Duodenal mucosa (tissue), 2 donors: ENCODE measurements around the gene PPM1G.

Experiments used
- H3K27ac ChIP-seq: one replicate; pipeline ENCODE4 v1.7.0; 2013; ENCODE audit warnings: low read depth, low read length
- H3K27me3 ChIP-seq, 2 donors: one replicate each; pipeline ENCODE4 v1.7.0; 2013; ENCODE audit warnings: low read length in 2 of 2, control low read depth in 1 of 2; ENCODE audit not compliant: insufficient read depth in 2 of 2, control insufficient read depth in 1 of 2
- H3K36me3 ChIP-seq, 2 donors: one replicate each; pipeline ENCODE4 v1.7.0; 2013; ENCODE audit warnings: low read length in 2 of 2, control low read depth in 1 of 2; ENCODE audit not compliant: insufficient read depth in 2 of 2, control insufficient read depth in 1 of 2
- H3K4me1 ChIP-seq, 2 donors: one replicate each; pipeline ENCODE4 v1.7.0; 2013; ENCODE audit warnings: low read length in 2 of 2, control low read depth in 1 of 2; ENCODE audit not compliant: insufficient read depth in 2 of 2, control insufficient read depth in 1 of 2
- H3K4me3 ChIP-seq, 2 donors: one replicate each; pipeline ENCODE4 v1.7.0; 2013; ENCODE audit warnings: low read length in 2 of 2, low read depth in 1 of 2
- H3K9ac ChIP-seq, 2 donors: one replicate each; pipeline ENCODE4 v1.7.0; 2013; ENCODE audit warnings: low read length in 2 of 2, low read depth in 1 of 2
- H3K9me3 ChIP-seq, 2 donors: one replicate each; pipeline ENCODE4 v1.7.0; 2013; ENCODE audit warnings: low read length in 2 of 2, control low read depth in 1 of 2; ENCODE audit not compliant: control insufficient read depth in 1 of 2

Gene PPM1G, protein sequence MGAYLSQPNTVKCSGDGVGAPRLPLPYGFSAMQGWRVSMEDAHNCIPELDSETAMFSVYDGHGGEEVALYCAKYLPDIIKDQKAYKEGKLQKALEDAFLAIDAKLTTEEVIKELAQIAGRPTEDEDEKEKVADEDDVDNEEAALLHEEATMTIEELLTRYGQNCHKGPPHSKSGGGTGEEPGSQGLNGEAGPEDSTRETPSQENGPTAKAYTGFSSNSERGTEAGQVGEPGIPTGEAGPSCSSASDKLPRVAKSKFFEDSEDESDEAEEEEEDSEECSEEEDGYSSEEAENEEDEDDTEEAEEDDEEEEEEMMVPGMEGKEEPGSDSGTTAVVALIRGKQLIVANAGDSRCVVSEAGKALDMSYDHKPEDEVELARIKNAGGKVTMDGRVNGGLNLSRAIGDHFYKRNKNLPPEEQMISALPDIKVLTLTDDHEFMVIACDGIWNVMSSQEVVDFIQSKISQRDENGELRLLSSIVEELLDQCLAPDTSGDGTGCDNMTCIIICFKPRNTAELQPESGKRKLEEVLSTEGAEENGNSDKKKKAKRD

DNA sequence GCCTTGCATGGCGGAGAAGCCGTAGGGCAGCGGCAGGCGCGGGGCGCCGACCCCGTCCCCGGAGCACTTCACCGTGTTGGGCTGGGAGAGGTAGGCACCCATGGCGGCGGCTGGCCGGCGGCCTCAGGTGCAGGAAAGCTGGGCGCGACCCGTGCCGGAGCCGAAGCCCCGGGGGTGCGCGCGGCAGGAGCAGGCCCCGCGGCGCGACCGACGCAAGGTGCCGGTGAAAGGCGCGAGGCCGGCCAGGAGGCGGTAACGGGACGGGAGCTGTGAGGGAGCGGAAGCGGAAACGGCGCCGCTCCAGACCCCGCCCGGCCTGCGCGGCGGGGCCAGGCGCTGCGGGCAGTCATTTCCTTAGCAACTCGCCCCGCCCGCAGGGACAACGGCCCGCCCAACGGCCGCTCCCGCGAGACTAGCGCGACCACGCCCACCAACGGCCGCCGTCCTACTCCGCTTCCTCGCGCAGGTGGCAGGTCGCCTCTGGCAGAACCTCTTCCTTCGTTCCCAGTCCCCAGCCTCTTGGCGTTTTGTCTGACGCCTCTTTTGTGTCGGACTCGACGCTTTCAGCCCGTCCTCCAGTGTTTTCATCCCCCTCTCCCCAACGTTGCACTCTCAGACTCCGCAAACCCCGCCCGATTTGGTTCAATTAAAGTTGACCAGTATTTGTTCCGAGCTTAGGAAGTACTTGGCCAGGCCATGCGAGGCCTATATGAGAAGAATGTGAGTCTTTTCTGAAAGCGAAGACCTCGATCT is at the start of gene PPM1G:
PPM1G (minus strand) TSS at position 271 of the 753 bp plus-strand sequence; CDS start at position 102, 169 bp downstream.
- H3K27me3 ChIP-seq, result no peaks in the 10 kb centered on the region
- peaks cover 5 to 15% of the 10 kb centered on the region in 2 donors for H3K4me1 ChIP-seq
- peak within 1 kb of the TSS; percentile 91 to 92 for H3K4me3 ChIP-seq
- H3K36me3 ChIP-seq, result no peaks in the 10 kb centered on the region
- H3K27ac ChIP-seq, result peak within 1 kb of the TSS; percentile 56
- no peaks in the 10 kb centered on the region for H3K9me3 ChIP-seq
- peak within 1 kb of the TSS; percentile 79 to 88 for H3K9ac ChIP-seq

DNA sequence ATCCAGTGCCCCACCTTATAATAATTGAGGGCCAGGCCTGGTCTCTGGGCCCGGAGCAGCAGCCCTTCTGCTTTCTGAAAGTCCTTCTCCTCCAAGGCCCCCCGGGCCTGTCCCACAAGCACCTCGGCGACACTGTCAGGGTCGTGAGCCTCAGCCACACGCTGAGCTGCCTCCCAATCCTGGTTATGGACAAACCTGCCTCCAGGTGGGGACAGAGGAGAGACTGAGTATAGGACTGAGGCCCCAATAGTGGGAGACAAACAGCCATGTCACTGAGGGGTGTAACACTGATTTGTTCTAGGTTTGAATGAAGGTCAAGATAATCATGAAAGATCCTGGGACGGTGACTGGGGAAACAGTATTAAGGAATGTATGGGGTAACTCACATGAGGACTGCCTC is 44.6 kb upstream of the PPM1G start:
- H3K27me3 ChIP-seq, result no peaks in the 10 kb centered on the region
- H3K9me3 ChIP-seq, result no peaks in the 10 kb centered on the region
- peaks cover 9 to 49% of the 10 kb centered on the region in 2 donors for H3K36me3 ChIP-seq
- H3K27ac ChIP-seq, result no peak overlapping the region
- no peaks in the 10 kb centered on the region for H3K4me1 ChIP-seq
- H3K9ac ChIP-seq, result no peak overlapping the region
- H3K4me3 ChIP-seq, result no peak overlapping the region

DNA sequence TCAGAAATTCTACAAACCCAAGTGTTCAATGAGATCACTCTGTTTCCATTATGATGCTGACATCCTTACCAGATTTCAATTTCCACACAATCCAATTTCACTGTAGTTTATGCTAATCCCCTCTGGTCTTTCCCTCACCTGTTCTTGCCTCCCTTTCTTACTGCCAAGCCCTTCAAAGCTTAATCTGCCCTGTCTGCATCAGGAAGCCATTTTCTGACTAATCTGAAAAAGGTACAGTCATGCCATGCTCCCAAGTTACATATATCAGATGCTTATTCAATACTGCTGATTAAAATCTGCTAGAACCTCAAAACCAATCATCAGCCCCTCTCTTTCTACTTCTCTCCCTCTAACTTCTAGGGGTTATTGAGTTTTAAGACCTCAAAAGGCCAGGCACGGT is 41.7 kb upstream of the PPM1G start:
- no peak overlapping the region for H3K9ac ChIP-seq
- H3K36me3 ChIP-seq, result peaks cover 6 to 38% of the 10 kb centered on the region in 2 donors
- H3K27me3 ChIP-seq, result no peaks in the 10 kb centered on the region
- H3K9me3 ChIP-seq, result no peaks in the 10 kb centered on the region
- H3K27ac ChIP-seq, result no peak overlapping the region
- H3K4me3 ChIP-seq, result no peak overlapping the region
- no peaks in the 10 kb centered on the region for H3K4me1 ChIP-seq

DNA sequence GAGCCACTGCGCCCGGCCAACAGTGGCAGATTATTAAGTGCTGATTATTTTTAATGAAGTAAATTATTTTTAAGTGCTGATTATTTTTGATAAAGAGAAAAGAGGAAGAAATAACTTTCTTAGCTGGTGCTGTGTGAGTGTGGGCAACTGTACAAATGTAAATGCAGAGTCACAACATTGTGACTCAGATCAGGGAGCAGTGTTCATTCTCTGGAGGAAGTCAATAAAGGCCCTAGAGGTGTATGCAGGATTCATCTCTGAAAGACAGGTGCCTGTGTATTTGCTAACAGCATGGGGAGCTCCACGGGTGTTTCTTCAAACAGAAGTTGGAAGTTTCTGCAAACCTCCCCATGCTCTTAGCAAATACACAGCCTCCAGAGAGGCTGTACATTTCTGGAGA is 39.0 kb upstream of the PPM1G start:
- no peak overlapping the region for H3K4me3 ChIP-seq
- H3K4me1 ChIP-seq, result peaks cover 13 to 16% of the 10 kb centered on the region in 2 donors
- peaks cover 6 to 30% of the 10 kb centered on the region in 2 donors for H3K36me3 ChIP-seq
- no peaks in the 10 kb centered on the region for H3K27me3 ChIP-seq
- H3K9me3 ChIP-seq, result no peaks in the 10 kb centered on the region
- no peak overlapping the region for H3K9ac ChIP-seq
- H3K27ac ChIP-seq, result no peak overlapping the region

DNA sequence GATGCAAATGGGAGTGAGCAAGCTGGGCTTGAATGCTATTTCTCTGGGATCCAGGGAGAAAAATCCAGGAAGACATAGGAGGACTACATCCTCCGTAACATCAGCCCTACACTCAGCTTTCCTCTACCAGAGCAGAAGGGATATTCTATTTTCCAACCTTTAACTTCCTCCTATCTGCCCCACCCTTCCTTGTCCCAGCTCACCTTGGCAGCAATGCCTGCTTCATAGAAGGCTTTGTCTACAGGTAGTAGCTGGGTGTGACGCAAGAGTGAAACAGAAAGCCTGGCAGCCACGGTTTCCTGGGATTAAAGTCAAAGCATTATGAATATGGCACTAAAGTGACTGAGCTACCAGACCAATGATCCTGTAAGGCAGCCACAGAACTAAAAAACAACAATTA is 36.7 kb upstream of the PPM1G start:
- Histone ChIP-seq H3K4me3 (peak overlapping the region; percentile 65 to 72), H3K27ac (peak overlapping the region; percentile 94)

DNA sequence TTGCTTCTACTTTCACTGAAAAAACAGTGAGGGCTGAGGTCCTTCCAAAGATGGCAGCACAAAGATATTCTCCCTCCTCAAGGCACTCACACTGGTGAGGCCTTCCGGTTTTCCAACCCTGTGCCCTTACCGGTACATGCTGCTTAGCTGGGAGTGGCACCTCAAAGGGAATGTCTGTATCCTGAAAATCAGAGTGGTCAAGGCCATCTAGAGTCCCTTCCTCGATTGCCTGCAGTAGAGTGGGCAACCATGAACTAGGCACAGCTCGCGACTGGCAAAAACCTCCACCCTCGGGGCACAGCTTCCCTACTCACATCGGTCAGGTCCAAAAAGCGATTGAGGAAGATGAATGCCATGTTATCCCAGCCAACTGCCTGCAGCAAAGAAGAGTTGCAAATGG is 36.2 kb upstream of the PPM1G start:
- Histone ChIP-seq H3K9ac (peak overlapping the region; percentile 72 to 77), H3K36me3 (peaks cover 18 to 34% of the 10 kb centered on the region in 2 donors), H3K27ac (peak overlapping the region; percentile 94), H3K4me1 (peaks cover 16 to 17% of the 10 kb centered on the region in 2 donors), H3K27me3 (no peaks in the 10 kb centered on the region), H3K9me3 (no peaks in the 10 kb centered on the region), H3K4me3 (peak overlapping the region; percentile 65 to 72)

More for the DNA sequence above, 36.7 kb upstream of the PPM1G start:
- Histone ChIP-seq H3K36me3 (peaks cover 14 to 30% of the 10 kb centered on the region in 2 donors), H3K27me3 (no peaks in the 10 kb centered on the region), H3K9ac (peak overlapping the region; percentile 72 to 77), H3K4me1 (peaks cover 16 to 17% of the 10 kb centered on the region in 2 donors), H3K9me3 (no peaks in the 10 kb centered on the region)

DNA sequence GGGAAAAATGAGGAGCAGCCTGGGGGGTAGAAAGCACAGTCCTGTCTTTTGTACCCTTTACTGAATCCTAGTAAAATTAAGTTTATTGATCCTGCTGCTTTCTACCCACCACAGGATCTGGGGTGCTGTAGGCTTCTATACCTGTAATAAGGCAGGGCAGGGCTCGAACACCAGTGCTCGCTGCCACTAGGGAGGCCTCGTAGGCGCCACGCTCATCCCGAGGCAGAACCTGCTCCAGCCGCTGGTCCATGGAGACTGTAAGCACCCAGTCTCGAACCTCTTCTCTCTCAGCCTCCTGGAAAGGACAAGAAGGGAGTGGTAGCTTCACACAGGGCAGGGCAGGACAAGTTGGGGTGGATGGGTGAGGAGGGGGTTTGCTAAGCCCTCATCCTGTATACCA is 35.8 kb upstream of the PPM1G start:
- peaks cover 16 to 17% of the 10 kb centered on the region in 2 donors for H3K4me1 ChIP-seq
- peak overlapping the region; percentile 94 for H3K27ac ChIP-seq
- peaks cover 23 to 39% of the 10 kb centered on the region in 2 donors for H3K36me3 ChIP-seq
- H3K9ac ChIP-seq, result peak overlapping the region; percentile 72 to 77
- H3K4me3 ChIP-seq, result peak overlapping the region; percentile 65 to 72
- no peaks in the 10 kb centered on the region for H3K9me3 ChIP-seq
- no peaks in the 10 kb centered on the region for H3K27me3 ChIP-seq

DNA sequence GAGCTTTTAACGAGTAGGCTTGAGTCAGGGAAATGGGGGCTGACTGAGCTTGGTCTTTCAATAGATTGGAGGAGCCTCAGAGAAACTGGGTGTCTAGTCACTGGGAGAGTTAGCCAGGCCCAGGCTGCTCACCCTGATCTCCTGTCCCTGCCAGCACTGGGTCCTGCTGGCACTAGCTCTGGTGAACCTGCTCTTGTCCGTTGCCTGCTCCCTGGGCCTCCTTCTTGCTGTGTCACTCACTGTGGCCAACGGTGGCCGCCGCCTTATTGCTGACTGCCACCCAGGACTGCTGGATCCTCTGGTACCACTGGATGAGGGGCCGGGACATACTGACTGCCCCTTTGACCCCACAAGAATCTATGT is 33.5 kb upstream of the PPM1G start:
- Histone ChIP-seq H3K4me3 (peak overlapping the region; percentile 45 to 69), H3K27me3 (no peaks in the 10 kb centered on the region), H3K9me3 (no peaks in the 10 kb centered on the region), H3K9ac (peak overlapping the region; percentile 72 to 75), H3K36me3 (peaks cover 27 to 45% of the 10 kb centered on the region in 2 donors), H3K27ac (no peak overlapping the region), H3K4me1 (peaks cover 16 to 17% of the 10 kb centered on the region in 2 donors)

DNA sequence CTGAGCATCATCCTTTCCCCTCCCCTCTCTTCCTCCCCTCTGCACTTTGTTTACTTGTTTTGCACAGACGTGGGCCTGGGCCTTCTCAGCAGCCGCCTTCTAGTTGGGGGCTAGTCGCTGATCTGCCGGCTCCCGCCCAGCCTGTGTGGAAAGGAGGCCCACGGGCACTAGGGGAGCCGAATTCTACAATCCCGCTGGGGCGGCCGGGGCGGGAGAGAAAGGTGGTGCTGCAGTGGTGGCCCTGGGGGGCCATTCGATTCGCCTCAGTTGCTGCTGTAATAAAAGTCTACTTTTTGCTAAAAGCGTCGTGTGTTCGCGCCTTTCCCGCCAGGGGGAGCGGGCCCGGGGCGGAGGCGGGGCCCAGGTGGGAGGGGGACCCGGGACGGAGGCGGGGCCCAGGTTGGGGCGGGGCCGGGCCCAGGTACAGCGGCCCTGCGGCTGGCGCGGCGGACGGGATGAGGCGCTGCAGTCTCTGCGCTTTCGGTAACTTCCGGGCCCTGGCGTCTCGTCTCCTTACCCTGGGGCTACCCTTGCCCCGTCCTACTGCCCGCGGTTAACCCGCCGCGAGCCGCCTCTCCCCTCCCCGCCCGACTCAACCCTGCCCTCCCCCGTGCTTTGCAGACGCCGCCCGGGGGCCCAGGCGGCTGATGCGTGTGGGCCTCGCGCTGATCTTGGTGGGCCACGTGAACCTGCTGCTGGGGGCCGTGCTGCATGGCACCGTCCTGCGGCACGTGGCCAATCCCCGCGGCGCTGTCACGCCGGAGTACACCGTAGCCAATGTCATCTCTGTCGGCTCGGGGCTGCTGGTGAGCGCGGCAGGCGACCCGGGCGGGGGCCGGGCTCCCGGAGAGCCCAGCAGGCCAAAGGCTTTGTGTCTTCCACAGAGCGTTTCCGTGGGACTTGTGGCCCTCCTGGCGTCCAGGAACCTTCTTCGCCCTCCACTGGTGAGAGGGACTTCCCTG is 32.8 kb upstream of the PPM1G start, which contains the start of gene KRTCAP3:
KRTCAP3 (plus strand) TSS at position 424 of the 962 bp plus-strand sequence; CDS start at position 456, 32 bp downstream.
- H3K27ac ChIP-seq, result no peak within 1 kb of the TSS
- H3K4me3 ChIP-seq, result peak within 1 kb of the TSS; percentile 45 to 69
- peaks cover 16 to 17% of the 10 kb centered on the region in 2 donors for H3K4me1 ChIP-seq
- no peaks in the 10 kb centered on the region for H3K9me3 ChIP-seq
- H3K9ac ChIP-seq, result peak within 1 kb of the TSS; percentile 72 to 75
- peaks cover 25 to 45% of the 10 kb centered on the region in 2 donors for H3K36me3 ChIP-seq
- H3K27me3 ChIP-seq, result no peaks in the 10 kb centered on the region
